NB4 (cell line): ENCODE measurements around the gene USB1.

Experiments used
- DNase-seq: peaks from one replicate; pipeline ENCODE4 v3.0.0; 2010; ENCODE audit warnings: low read depth
- H3K4me3 ChIP-seq: one replicate; pipeline ENCODE4 v1.5.1; 2011; ENCODE audit warnings: mild to moderate bottlenecking, low read depth, low read length, moderate library complexity
- MYC ChIP-seq: IDR thresholded peaks from 2 replicates; pipeline ENCODE4 v1.6.1; 2011; ENCODE audit warnings: low read depth, low read length
- POLR2A ChIP-seq: IDR thresholded peaks from 2 replicates; pipeline ENCODE4 v1.6.1; 2011; ENCODE audit warnings: mild to moderate bottlenecking; ENCODE audit not compliant: insufficient read length; ENCODE audit errors: extremely low read depth
- TF ChIP-seq, protein P1 (sequence below): IDR thresholded peaks from one replicate; pipeline ENCODE4 v1.5.1; 2012; ENCODE audit warnings: low read depth, low read length
- TF ChIP-seq, protein P2 (sequence below): IDR thresholded peaks from 2 replicates; pipeline ENCODE4 v1.6.1; 2011; ENCODE audit warnings: low read depth, low read length

The USB1 gene

DNA sequence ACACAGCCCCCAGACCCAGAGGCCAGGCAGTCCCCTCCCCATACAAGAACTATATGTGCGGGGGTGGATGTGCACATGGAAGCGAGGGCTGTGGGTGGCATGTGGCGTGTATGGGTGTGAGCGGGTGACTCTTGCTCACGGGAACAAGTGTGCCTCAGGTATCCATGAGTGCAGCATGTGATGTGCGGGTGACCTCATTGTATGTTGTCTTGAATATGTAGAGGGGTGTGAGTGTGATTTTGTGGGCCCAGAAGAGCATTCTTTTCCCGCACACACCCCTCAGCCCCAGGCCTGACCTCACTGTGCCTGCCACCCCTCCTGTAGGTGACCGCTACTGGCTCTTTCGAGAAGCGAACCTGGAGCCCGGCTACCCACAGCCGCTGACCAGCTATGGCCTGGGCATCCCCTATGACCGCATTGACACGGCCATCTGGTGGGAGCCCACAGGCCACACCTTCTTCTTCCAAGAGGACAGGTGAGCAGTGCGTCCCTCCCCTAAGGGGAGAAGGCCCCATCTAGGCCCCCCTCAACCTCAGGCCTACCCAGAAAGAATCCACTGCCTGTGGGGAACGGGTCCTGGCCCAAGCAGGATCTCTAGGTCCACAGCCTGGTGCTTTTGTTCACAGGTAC lies 41.8 kb downstream of the USB1 start:
- no peak for DNase-seq
- TF ChIP-seq MYC (no peak), POLR2A (no peak)
- TF ChIP-seq, protein P1, sequence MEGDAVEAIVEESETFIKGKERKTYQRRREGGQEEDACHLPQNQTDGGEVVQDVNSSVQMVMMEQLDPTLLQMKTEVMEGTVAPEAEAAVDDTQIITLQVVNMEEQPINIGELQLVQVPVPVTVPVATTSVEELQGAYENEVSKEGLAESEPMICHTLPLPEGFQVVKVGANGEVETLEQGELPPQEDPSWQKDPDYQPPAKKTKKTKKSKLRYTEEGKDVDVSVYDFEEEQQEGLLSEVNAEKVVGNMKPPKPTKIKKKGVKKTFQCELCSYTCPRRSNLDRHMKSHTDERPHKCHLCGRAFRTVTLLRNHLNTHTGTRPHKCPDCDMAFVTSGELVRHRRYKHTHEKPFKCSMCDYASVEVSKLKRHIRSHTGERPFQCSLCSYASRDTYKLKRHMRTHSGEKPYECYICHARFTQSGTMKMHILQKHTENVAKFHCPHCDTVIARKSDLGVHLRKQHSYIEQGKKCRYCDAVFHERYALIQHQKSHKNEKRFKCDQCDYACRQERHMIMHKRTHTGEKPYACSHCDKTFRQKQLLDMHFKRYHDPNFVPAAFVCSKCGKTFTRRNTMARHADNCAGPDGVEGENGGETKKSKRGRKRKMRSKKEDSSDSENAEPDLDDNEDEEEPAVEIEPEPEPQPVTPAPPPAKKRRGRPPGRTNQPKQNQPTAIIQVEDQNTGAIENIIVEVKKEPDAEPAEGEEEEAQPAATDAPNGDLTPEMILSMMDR = no peak
- TF ChIP-seq, protein P2, sequence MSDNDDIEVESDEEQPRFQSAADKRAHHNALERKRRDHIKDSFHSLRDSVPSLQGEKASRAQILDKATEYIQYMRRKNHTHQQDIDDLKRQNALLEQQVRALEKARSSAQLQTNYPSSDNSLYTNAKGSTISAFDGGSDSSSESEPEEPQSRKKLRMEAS = no peak
- H3K4me3 ChIP-seq = no peak overlapping the region

DNA sequence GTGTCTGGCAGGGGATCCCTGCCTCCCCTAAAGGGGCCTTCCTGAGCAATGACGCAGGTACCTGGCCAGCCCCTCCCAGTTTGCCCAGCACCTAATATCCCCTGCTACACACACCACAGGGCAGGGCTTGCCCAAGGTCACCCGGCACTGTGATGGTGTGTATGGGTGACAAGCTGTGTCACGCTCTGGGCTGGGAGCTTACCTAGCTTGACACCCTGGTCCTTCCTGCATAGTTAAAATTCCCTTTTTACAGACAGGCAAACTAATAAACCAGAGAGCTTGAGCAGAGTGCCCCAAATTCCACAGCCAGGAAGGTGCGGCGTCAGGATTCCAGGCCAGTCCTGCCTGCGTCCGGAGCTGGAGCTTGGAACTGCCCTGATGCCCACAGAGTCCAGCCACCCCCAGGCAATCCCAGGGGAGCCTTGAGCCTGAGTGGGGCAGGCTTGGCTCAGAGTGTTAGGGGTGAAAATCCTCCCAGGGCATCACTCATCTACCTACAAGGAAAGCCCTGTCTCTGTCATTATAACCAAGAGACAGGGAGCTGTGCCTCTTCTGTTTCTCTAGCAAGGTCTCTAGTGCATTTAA lies 42.5 kb downstream of the USB1 start:
- H3K4me3 ChIP-seq = no peak overlapping the region
- TF ChIP-seq, protein P1 = no peak
- TF ChIP-seq, protein P2 = no peak
- TF ChIP-seq POLR2A (no peak), MYC (no peak)
- no peak for DNase-seq

DNA sequence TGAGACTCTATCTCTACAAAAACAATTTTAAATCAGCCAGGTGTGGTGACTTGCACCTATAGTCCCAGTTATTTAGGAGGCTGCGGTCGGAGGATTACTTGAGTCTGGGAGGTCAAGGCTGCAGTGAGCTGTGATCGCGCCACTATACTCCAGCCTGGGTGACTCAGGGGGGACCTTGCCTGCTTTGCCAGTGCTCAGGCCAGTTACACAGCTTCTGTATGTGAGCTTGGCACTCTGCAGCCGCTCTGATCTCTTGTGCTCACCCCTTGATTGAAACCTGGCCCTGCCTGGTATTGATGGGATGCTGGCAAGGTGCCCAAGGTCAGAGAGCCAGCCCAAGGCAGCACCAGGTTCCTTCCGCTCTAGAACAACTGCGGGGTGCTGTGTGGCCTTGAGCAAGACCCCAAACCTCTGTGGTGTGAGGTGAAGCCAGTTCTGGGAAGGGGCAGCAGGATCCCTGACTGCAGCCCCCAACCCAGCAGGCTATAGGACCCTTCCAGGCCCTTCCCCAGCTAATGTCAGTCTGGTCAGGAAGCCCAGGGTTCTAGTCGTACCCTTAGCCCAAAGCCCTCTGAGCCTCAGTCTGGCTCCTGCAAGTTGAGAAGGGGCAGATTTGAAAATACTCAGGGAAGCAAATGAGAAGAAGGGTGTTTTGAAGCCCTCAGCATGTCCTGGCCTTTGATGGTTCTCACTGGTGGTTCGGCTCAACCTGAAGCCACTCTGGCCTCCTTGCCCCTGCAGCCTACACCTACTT lies 43.2 kb downstream of the USB1 start:
- TF ChIP-seq MYC (no peak), POLR2A (no peak)
- TF ChIP-seq, protein P1 = no peak
- TF ChIP-seq, protein P2 = no peak
- no peak overlapping the region for H3K4me3 ChIP-seq
- DNase-seq = no peak

DNA sequence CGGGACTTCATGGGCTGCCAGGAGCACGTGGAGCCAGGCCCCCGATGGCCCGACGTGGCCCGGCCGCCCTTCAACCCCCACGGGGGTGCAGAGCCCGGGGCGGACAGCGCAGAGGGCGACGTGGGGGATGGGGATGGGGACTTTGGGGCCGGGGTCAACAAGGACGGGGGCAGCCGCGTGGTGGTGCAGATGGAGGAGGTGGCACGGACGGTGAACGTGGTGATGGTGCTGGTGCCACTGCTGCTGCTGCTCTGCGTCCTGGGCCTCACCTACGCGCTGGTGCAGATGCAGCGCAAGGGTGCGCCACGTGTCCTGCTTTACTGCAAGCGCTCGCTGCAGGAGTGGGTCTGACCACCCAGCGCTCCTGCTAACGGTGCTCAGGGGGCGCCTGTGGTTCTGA lies 43.9 kb downstream of the USB1 start:
- no peak for TF ChIP-seq MYC
- TF ChIP-seq, protein P2 = no peak
- TF ChIP-seq, protein P1 = no peak
- no peak for TF ChIP-seq POLR2A
- DNase-seq = no peak
- H3K4me3 ChIP-seq = no peak overlapping the region

DNA sequence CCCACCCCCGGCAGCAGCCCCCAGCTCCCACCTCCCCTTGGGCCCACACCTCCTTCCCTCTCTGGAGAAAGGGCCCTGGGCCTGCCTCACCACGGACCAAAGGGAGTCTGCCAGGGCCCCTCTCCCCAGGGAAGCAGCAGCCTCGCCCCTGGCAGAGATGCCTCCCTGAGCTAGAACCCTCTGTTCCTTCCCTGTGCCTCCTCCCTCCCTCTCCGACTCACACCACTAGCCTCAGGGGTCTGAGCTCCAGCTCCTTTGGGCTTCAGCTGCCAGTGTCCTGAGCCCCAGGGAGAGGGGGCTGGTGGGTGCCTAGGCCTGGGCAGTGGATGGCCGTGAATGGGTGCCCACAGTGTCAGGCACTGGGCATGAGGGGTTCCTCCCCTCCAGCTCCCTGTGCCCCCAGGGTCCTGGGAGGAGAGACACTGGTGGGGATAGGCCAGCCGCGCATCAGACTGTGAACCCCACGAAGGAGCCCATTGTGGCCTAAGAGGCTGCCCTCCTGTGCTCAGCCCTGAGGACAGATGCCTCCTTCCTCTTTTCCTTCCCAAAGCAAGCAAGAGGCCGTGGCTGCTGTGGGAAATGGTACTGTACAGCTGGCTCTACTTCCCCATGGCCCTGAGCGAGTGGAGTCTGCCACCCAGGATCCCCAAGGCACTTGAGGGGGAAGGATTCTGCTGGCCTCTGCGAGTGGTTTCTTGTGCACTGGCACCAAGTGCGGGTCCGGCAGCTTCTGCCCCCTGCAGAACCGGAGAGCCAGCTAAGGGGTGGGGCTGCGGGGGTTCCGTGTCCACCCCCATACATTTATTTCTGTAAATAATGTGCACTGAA lies 45.1 kb downstream of the USB1 start:
- peak; percentile 67 for DNase-seq
- TF ChIP-seq POLR2A = no peak
- TF ChIP-seq, protein P1 = no peak
- TF ChIP-seq, protein P2 = no peak
- no peak overlapping the region for H3K4me3 ChIP-seq
